Stimulated activated CD8-positive, alpha-beta memory T cell treated with anti-CD3 and anti-CD28 coated beads, Interleukin-15, amount 100 ng/mL, for 1 hour (primary cell): ENCODE results near the gene JPT2.

Source experiments
- DNase-seq: peaks from one replicate; pipeline ENCODE4 v3.0.0-alpha.2; 2020; ENCODE audit warnings: low read depth

Gene JPT2

GRCh38 chr16:1651974-1652312 is 26.1 kb upstream of the JPT2 start:
- no peak for DNase-seq

GRCh38 chr16:1653023-1653422 is 25.1 kb upstream of the JPT2 start:
- DNase-seq = no peak

DNA sequence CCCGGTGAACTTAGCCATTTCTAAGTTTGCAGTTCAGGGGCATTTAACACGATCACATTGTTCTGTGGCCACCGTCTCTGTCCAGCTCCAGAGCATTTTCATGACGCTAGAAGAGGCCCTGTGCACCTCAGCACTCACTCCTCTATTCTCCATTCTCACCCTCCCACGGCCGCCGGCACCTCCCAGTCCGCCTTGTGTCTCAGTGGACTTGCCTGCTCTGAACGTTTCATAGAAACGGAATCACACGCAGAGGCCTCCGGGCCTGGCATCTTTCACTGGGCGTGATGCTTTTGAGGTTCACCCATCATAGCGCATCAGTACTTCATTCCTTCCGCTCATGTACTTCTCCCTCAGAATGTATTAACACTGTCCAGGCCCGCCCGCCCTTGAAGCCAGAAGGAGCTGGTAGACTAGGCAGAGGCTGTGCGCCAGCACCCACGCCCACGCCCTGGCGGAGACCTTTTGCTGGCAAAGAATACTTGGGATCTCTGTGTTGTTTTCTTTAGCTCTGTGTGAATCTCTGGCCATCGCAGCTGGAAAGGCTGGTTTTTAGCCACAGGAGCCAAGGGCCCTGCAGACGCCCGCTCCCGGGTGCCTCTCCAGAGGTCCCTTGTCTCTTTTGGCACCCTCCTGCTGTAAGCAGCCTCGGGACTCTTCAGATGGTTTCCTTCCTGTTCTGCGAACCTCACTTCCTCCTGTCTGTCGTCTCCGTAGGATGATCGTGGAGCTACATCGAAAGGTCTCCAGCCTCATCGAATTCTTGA is 23.4 kb upstream of the JPT2 start:
- DNase-seq = no peak

DNA sequence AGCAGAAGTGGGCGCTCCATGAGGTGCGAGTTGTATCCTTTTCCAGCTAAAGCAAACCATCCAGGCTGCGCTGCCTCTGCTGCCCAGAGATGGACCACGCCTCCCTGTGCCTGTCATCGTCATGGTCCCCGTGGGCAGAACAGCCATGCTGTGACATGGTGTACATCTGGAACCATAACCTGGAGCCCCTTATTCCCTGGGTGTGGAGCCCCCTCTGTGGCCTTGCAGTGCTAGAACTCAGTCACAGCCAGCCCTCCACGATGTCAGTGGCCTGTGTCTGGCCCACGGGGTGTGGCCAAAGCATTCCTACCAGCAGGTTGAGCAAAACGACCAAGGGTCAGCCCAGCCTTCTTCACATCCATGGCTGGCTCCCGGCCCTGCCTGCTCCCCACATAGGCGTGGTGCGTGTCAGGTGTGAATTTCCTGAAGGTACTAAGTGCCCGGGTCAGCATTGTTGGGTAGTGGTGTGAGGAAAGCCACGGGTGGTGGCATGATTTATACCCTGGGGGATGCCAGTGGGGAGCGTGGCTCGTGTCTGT is 22.7 kb upstream of the JPT2 start:
- no peak for DNase-seq

DNA sequence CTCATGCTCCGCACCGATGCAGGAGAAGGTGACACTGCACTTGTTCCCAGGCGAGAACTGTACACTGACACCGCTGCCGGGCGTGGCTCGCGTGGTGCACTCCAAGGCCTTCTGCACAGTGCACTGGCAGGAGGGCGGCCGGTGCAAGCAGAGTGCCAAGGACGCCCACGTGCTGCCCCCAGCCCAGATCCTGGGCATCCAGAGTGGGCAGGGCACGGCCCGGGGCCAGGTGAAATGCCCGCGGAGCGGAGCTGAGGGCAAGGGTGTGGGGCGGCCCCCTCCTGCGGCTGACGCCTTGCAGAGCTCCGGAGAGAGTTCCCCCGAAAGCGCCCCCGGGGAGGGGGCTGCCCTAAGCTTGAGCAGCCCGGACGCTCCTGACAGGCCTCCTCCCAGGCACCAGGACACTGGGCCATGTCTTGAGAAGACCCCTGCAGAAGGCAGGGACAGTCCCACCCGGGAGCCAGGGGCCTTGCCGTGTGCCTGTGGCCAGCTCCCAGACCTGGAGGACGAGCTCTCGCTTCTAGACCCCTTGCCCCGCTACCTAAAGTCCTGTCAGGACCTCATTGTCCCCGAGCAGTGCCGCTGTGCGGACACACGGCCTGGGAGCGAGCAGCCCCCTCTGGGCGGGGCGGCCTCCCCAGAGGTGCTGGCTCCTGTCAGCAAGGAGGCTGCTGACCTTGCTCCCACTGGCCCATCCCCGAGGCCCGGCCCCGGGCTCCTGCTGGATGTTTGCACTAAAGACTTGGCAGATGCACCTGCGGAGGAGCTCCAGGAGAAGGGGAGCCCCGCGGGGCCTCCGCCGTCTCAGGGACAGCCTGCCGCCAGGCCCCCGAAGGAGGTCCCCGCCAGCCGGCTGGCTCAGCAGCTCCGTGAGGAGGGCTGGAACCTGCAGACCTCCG is 21.9 kb upstream of the JPT2 start:
- no peak for DNase-seq

- DNase-seq = no peak
These were observed 21.1 kb upstream of the JPT2 start for GRCh38 chr16:1656808-1657617.

- DNase-seq = no peak
These were observed 20.2 kb upstream of the JPT2 start for GRCh38 chr16:1657841-1658240.

DNA sequence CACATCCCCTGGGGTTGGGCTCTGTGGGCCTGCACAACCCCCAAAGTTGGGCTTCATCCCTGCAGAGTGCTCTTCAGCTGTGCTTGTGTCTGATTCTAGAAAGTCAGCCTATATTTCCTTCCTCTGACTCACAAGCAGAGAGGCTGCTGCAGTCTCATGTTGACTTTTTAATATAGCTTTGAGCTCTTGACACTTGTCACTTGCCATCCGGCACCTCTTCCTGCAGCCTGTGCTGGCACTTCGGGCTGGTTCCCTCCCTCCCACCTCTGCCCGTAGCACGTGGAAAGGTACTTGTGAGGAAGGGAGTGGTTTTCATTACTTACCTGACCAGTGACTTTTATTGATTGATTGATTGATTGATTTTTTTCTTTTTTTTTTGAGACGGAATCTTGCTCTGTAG is 19.0 kb upstream of the JPT2 start:
- no peak for DNase-seq

GRCh38 chr16:1661826-1662225 is 16.3 kb upstream of the JPT2 start:
- no peak for DNase-seq

- no peak for DNase-seq
These were observed 15.5 kb upstream of the JPT2 start for GRCh38 chr16:1662543-1662942.

GRCh38 chr16:1665829-1666228 is 12.2 kb upstream of the JPT2 start:
- DNase-seq = no peak

DNA sequence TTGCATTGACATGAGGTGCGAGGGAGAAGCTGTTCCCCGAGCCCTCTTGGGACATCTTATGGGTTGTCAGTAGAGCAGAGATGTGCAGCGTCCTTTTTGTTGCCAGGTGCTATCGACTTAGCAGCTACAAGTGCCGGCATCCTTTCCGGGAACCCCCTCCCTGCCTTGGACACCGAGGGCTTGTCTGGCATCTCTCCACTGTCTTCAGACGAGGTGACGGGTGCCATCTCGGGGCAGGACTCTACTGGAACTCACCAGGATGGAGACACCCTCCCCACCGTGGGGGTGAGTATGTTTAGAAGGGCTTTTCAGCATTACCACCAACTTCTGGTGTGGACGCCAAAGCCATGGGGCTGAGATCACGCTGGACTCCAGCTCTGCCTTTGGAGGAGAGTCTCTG is 11.8 kb upstream of the JPT2 start:
- DNase-seq = no peak

- no peak for DNase-seq
These were observed 10.8 kb upstream of the JPT2 start for GRCh38 chr16:1667271-1667670.

DNA sequence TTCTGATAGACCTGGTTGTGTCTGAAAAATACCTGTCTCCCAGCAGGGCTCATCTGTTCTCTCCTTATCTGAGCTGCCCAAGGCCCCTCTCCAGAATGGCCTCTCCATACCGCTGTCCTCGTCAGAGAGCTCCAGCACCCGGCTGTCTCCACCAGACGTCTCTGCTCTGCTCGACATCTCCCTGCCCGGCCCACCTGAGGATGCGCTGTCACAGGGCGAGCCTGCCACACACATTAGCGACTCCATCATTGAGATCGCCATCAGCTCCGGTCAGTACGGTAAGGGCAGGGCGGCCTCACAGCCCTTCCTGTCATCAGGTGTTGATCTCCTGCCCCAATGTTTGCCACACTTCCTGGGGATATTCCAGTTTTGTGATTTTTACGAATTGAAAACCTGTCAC is 10.2 kb upstream of the JPT2 start:
- no peak for DNase-seq

DNA sequence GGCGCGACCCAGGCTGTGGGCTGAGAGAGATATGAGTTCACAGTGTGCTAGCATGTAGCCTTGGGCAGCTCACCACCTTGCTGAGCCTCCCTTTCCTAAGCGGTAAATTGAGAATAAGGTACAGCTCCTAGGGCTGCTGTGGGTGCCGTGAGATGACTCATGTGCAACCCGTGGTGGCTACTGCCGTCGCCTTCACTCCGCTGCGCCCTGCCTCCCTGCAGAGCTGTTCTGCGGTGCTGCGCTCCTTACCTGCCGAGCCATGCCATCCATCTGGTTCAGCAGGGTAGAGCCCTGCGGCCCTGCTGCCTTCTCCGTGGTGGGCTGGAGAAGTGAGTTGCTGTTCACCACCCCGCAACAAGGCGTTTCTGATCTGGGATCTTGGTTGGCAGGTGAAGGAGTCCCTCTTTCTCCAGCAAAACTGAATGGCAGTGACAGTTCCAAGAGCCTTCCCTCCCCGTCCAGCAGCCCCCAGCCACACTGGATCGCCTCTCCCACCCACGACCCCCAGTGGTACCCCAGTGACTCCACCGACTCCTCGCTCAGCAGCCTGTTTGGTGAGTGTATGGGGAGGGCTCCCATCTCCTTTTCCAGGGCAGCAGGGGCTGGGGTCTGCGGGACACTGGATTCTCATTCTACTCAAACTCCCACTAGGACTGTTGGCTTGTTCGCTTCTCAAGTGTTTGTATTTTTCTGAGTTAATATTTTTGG is 9.3 kb upstream of the JPT2 start:
- DNase-seq = no peak

- no peak for DNase-seq
These were observed 8.4 kb upstream of the JPT2 start for GRCh38 chr16:1669698-1670097.

- DNase-seq = no peak
These were observed 7.7 kb upstream of the JPT2 start for GRCh38 chr16:1670371-1670770.

- no peak for DNase-seq
These were observed 7.2 kb upstream of the JPT2 start for GRCh38 chr16:1670866-1671265.

DNA sequence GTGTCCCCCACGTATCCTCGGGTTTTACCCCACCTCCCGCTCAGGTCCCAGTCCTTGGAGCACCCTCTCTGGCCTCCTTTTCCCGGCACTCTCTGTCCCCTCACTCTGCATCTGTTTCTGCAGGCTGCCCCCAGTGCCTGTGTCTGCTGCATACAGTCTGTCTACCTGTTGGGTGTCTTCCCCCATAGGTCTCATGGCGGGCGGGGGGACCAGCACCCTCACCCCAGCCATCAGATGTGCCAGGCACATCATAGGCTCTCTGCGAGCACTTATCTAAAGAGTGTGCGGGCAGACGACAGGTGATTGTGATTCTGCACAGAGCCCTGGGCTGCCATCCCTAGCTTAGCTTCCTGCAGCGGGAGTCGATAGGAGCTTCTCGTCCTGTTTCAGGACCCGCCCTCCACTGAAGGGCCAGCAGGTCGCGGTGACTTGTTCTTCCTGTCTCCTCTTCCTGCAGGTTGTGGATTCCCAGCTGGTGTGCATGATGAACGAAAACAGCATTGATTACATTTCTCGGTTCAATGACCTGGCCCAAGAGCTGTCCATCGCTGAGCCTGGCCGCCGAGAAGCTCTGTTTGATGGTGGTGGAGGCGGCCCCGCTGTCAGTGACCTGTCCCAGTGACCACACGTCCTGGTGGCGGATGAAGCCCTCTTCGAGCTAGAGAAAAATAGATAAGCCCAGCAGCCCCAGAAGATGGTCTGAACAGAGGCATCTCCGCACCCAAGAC is 4.5 kb upstream of the JPT2 start:
- DNase-seq = no peak

DNA sequence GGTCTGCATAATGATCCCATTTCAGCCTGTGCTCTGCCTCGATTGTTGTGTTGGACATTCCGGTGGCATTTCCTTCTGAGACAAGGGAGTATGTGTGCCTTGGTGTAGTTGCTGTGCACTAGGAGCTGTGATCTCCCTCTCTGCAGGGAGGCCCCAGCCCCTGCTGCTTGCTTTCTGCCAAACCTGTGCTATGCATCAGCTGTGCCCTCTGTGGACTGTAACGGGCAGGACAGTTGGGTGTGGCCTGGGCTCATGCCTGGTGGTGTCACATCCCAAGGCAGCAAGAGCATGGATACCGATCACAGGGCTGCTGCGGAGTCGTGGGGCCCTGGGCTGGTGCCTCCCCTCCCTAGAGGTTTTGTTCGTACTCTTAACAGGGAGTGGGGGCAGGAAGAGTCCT is 3.8 kb upstream of the JPT2 start:
- DNase-seq = no peak
